K562 (cell line): Measurements from ENCODE around the gene AK2.

Experiments used
- FOSL1 ChIP-seq: fragments of 200-800 bp; sonication (Bioruptor generic); conservative IDR thresholded peaks from 2 replicates; pipeline ENCODE4 v1.6.1; 2016; ENCODE audit warnings: missing genetic modification characterization, missing compliant biosample characterization
- GATA2 ChIP-seq: sonication (generic); formaldehyde crosslinking; IDR thresholded peaks from 2 replicates; pipeline ENCODE4 v1.4.0; 2020; ENCODE audit warnings: mild to moderate bottlenecking, missing genetic modification reagents
- NRF1 ChIP-seq, 2 experiments: fragments of 450-650 bp; IDR thresholded peaks in 1 of 2; conservative IDR thresholded peaks in 1 of 2; 2 replicates each; pipeline ENCODE4 v1.6.1; 2014; ENCODE audit warnings: mild to moderate bottlenecking in 2 of 2
- SNIP1 ChIP-seq: fragments of 450-650 bp; IDR thresholded peaks from 2 replicates; pipeline ENCODE4 v1.7.1; 2017; ENCODE audit warnings: low read depth, mild to moderate bottlenecking
- ZBTB26 ChIP-seq: fragments of 450-650 bp; formaldehyde crosslinking; IDR thresholded peaks from 2 replicates; pipeline ENCODE4 v1.4.0; 2022; ENCODE audit warnings: missing genetic modification characterization
- ZNF584 ChIP-seq: fragments of 200-800 bp; sonication (Bioruptor generic); IDR thresholded peaks from 2 replicates; pipeline ENCODE4 v1.6.1; 2016; ENCODE audit warnings: low read depth, mild to moderate bottlenecking, missing genetic modification characterization, missing compliant biosample characterization

GRCh38 chr1:33042831-33043230 lies 6.1 kb upstream of the AK2 start:
- TF ChIP-seq NRF1 (conservative IDR thresholded peaks at IDR 0.05 in 1 of 2, IDR thresholded peaks at IDR 0.05 in 1 of 2) (no peak), GATA2 (CRISPR knock-in tag) (no peak), ZNF584 (CRISPR knock-in tag) (no peak), ZBTB26 (CRISPR knock-in tag) (no peak), FOSL1 (tag) (no peak), SNIP1 (no peak)
